A549 (cell line): Measurements from ENCODE around the gene RBM17.

Experiments
- CHD2 ChIP-seq: fragments of 150-350 bp; IDR thresholded peaks from 2 replicates; pipeline ENCODE4 v1.6.1; 2014; ENCODE audit warnings: low read length; ENCODE audit not compliant: partially characterized antibody
- ESRRA ChIP-seq: fragments of 150-350 bp; IDR thresholded peaks from 2 replicates; pipeline ENCODE4 v1.6.1; 2014; ENCODE audit warnings: mild to moderate bottlenecking, low read length, borderline replicate concordance
- FOSB ChIP-seq: fragments of 250-450 bp; sonication (Bioruptor Pico); IDR thresholded peaks from 2 replicates; pipeline ENCODE4 v1.5.0; 2020; ENCODE audit warnings: mild to moderate bottlenecking, moderate library complexity
- JUN ChIP-seq, 2 experiments: fragments of >200 bp; sonication (Bioruptor Twin); formaldehyde crosslinking; IDR thresholded peaks; 2 replicates in 1 of 2; 3 replicates in 1 of 2; pipeline ENCODE4 v1.6.1; 2016 to 2017
- MAZ ChIP-seq: fragments of 150-350 bp; IDR thresholded peaks from 2 replicates; pipeline ENCODE4 v1.6.1; 2014; ENCODE audit warnings: antibody characterized with exemption, low read depth, low read length, borderline replicate concordance
- NR3C1 ChIP-seq: fragments of >200 bp; sonication (Bioruptor Twin); formaldehyde crosslinking; IDR thresholded peaks from 3 replicates; pipeline ENCODE4 v1.6.1; 2017
- POLR2A ChIP-seq: IDR thresholded peaks from 2 replicates; pipeline ENCODE4 v1.6.1; 2012; ENCODE audit warnings: mild to moderate bottlenecking, low read length
- RAD21 ChIP-seq, 2 experiments: fragments of >200 bp in 1 of 2; sonication (Bioruptor Twin) in 1 of 2; formaldehyde crosslinking in 1 of 2; IDR thresholded peaks in 1 of 2; conservative IDR thresholded peaks in 1 of 2; 2 replicates in 1 of 2; 3 replicates in 1 of 2; pipeline ENCODE4 v1.6.1; 2012 to 2018; ENCODE audit warnings: inconsistent platforms in 1 of 2
- RNF2 ChIP-seq: fragments of 200-600 bp; sonication (generic); IDR thresholded peaks from 2 replicates; pipeline ENCODE4 v1.6.1; 2016; ENCODE audit warnings: low read depth, mild to moderate bottlenecking, antibody characterized with exemption, moderate library complexity, borderline replicate concordance
- SMC3 ChIP-seq: fragments of >200 bp; sonication (Bioruptor Twin); formaldehyde crosslinking; IDR thresholded peaks from 3 replicates; pipeline ENCODE4 v1.6.1; 2018; ENCODE audit warnings: inconsistent platforms
- ZSCAN20 ChIP-seq: fragments of 250-450 bp; sonication (Bioruptor Pico); IDR thresholded peaks from 2 replicates; pipeline ENCODE4 v1.8.0; 2022; ENCODE audit warnings: mild to moderate bottlenecking, moderate library complexity
- TF ChIP-seq, protein P1 (sequence below): fragments of >200 bp; sonication (Bioruptor Twin); formaldehyde crosslinking; IDR thresholded peaks from 3 replicates; pipeline ENCODE4 v1.5.1; 2016
- TF ChIP-seq, protein P2 (sequence below): IDR thresholded peaks from 2 replicates; pipeline ENCODE4 v1.6.1; 2012
- TF ChIP-seq, protein P3 (sequence below): IDR thresholded peaks from 2 replicates; pipeline ENCODE4 v1.6.1; 2012

- TF ChIP-seq CHD2: no peak
- TF ChIP-seq, protein P1, sequence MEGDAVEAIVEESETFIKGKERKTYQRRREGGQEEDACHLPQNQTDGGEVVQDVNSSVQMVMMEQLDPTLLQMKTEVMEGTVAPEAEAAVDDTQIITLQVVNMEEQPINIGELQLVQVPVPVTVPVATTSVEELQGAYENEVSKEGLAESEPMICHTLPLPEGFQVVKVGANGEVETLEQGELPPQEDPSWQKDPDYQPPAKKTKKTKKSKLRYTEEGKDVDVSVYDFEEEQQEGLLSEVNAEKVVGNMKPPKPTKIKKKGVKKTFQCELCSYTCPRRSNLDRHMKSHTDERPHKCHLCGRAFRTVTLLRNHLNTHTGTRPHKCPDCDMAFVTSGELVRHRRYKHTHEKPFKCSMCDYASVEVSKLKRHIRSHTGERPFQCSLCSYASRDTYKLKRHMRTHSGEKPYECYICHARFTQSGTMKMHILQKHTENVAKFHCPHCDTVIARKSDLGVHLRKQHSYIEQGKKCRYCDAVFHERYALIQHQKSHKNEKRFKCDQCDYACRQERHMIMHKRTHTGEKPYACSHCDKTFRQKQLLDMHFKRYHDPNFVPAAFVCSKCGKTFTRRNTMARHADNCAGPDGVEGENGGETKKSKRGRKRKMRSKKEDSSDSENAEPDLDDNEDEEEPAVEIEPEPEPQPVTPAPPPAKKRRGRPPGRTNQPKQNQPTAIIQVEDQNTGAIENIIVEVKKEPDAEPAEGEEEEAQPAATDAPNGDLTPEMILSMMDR: no peak
- no peak for TF ChIP-seq POLR2A
- TF ChIP-seq, protein P2, sequence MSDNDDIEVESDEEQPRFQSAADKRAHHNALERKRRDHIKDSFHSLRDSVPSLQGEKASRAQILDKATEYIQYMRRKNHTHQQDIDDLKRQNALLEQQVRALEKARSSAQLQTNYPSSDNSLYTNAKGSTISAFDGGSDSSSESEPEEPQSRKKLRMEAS: no peak
- no peak for TF ChIP-seq ZSCAN20 (CRISPR knock-in tag)
- TF ChIP-seq JUN (IDR thresholded peaks at IDR 0.05): no peak
- TF ChIP-seq MAZ: no peak
- no peak for TF ChIP-seq RAD21 (conservative IDR thresholded peaks at IDR 0.05 in 1 of 2, IDR thresholded peaks at IDR 0.05 in 1 of 2)
- TF ChIP-seq, protein P3, sequence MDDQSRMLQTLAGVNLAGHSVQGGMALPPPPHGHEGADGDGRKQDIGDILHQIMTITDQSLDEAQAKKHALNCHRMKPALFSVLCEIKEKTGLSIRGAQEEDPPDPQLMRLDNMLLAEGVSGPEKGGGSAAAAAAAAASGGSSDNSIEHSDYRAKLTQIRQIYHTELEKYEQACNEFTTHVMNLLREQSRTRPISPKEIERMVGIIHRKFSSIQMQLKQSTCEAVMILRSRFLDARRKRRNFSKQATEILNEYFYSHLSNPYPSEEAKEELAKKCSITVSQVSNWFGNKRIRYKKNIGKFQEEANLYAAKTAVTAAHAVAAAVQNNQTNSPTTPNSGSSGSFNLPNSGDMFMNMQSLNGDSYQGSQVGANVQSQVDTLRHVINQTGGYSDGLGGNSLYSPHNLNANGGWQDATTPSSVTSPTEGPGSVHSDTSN: no peak
- TF ChIP-seq FOSB (CRISPR knock-in tag): no peak
- TF ChIP-seq NR3C1: no peak
- TF ChIP-seq ESRRA: no peak
- no peak for TF ChIP-seq SMC3
- no peak for TF ChIP-seq RNF2
Measured at GRCh38 chr10:6091630-6092029, 2.8 kb downstream of the RBM17 start.
